GM10847 (cell line): ENCODE results near the gene SCAP.

Source experiments
- POLR2A ChIP-seq: IDR thresholded peaks from 2 replicates; pipeline ENCODE4 v1.6.1; 2011; ENCODE audit not compliant: insufficient read length; ENCODE audit errors: extremely low read depth

The SCAP gene

GRCh38 chr3:47475570-47476329 is at the start of gene SCAP:
Gene SCAP (minus strand): TSS chr3:47475941. CDS start chr3:47442993, 32,948 bp downstream.
- TF ChIP-seq POLR2A, result peak; percentile 56

GRCh38 chr3:47523310-47524073 is 47.8 kb upstream of the SCAP start:
- TF ChIP-seq POLR2A, result no peak

GRCh38 chr3:47522082-47522987 is 46.6 kb upstream of the SCAP start:
- no peak for TF ChIP-seq POLR2A

GRCh38 chr3:47520756-47521155 is 45.0 kb upstream of the SCAP start:
- no peak for TF ChIP-seq POLR2A

- TF ChIP-seq POLR2A, result no peak
Observed at GRCh38 chr3:47517937-47518336, 42.2 kb upstream of the SCAP start.

- TF ChIP-seq POLR2A, result no peak
Observed at GRCh38 chr3:47515864-47516319, 40.2 kb upstream of the SCAP start.

GRCh38 chr3:47515100-47515499 is 39.4 kb upstream of the SCAP start:
- TF ChIP-seq POLR2A, result no peak

- peak; percentile 89 for TF ChIP-seq POLR2A
Observed at GRCh38 chr3:47513125-47513929, 37.6 kb upstream of the SCAP start, which contains the start of gene ELP6. Gene ELP6 (minus strand): TSS chr3:47513712. CDS start chr3:47513590, 122 bp downstream.

- TF ChIP-seq POLR2A, result no peak
Observed at GRCh38 chr3:47512416-47513124, 36.8 kb upstream of the SCAP start.

- no peak for TF ChIP-seq POLR2A
Observed at GRCh38 chr3:47504113-47504512, 28.4 kb upstream of the SCAP start.

GRCh38 chr3:47503033-47503432 is 27.3 kb upstream of the SCAP start:
- no peak for TF ChIP-seq POLR2A

GRCh38 chr3:47496892-47497291 is 21.2 kb upstream of the SCAP start:
- no peak for TF ChIP-seq POLR2A

GRCh38 chr3:47495886-47496285 is 20.1 kb upstream of the SCAP start:
- TF ChIP-seq POLR2A, result no peak

- no peak for TF ChIP-seq POLR2A
Observed at GRCh38 chr3:47495111-47495510, 19.4 kb upstream of the SCAP start.

- TF ChIP-seq POLR2A, result no peak
Observed at GRCh38 chr3:47491777-47492176, 16.0 kb upstream of the SCAP start.
